Esophagus mucosa (tissue), 1 donor: ENCODE data around the gene DPP6. TPM values are rescaled to one million over a fixed set of nuclear protein-coding genes. Genes with fewer than 3 reads are reported as not detected.
"Not testable (repeated sequence)": the region's sequence is repeated elsewhere in the genome, so short reads cannot be mapped to it uniquely, and the experiment has no call there.

Source experiments
- ATAC-seq: fragments of 200-7000 bp; cut with Tn5 transposase; one replicate; pipeline ENCODE4 v1.9.1; 2020
- total RNA-seq: library from RNA; stranded (reverse); gene quantifications from one replicate; pipeline ENCODE4 v1.2.4, GENCODE V29; 2023
- donor health status: DM: yes; HTN: yes; CAD: no.

Gene DPP6
- total RNA-seq, 1 donor from 2014 or later, result 0.12 TPM

GRCh38 chr7:154148791-154149516, 96.8 kb downstream of the DPP6 start:
- not testable (repeated sequence) for ATAC-seq

- not testable (repeated sequence) for ATAC-seq
Observed at GRCh38 chr7:154150656-154151055, 98.5 kb downstream of the DPP6 start.

- not testable (repeated sequence) for ATAC-seq
Observed at GRCh38 chr7:154151306-154151705, 99.1 kb downstream of the DPP6 start.

DNA sequence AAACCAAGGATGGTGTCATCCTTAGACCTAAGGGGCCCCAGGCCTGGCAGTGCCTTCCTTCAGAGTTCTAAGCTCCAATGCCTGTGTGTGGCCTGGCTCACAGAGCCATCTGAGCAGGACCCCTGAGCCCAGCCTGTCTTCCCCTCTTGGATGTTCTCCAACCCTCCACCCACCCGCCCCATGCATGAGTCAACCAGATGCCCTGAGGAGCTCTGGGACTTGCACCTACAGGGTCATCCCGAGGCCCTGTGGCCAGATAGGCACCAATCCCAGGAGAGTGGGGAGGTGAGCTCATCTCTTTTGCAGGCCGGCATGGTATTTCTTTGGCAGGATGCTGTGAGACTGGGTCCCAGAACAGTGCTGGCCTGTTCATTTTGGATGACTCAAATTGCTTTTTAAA, 103.7 kb downstream of the DPP6 start:
- peak; percentile 39 for ATAC-seq

DNA sequence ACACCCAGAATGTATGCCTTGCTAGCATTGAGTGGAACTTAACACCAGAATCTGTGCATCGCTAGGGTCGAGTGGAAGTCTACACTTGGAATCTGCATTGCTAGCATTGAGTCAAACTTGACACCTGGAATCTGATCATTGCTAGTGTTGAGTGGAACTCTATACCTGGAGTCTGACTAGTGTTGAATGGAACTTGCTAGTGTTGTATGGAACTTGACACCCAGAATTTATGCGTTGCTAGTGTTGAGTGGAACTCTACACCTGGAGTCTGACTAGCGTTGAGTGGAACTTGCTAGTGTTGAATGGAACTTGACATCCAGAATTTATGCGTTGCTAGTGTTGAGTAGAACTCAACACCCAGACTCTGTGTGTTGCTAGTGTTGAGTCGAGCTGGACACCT, 110.7 kb downstream of the DPP6 start:
- not testable (repeated sequence) for ATAC-seq

- not testable (repeated sequence) for ATAC-seq
Observed at GRCh38 chr7:154163642-154164041, 111.4 kb downstream of the DPP6 start.

DNA sequence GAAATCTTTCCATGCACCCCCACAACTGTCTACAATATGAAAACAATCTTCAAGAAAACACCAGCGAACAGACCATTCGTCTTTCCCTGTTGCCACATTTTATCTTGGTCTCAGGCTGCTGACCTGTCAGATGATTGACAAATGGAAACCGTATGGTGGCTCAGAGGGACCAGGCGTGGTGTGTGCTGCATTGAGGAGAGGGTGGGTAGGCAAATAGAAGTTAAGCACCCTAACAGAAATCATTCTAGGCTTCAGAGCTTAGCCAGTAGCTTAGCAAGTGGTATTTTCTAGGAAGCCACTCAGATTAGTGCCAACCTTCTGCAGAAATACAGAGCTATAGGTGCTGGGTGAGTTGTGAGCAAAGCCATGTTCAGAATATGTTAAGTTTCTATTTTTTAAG, 114.9 kb downstream of the DPP6 start:
- ATAC-seq, result no peak

DNA sequence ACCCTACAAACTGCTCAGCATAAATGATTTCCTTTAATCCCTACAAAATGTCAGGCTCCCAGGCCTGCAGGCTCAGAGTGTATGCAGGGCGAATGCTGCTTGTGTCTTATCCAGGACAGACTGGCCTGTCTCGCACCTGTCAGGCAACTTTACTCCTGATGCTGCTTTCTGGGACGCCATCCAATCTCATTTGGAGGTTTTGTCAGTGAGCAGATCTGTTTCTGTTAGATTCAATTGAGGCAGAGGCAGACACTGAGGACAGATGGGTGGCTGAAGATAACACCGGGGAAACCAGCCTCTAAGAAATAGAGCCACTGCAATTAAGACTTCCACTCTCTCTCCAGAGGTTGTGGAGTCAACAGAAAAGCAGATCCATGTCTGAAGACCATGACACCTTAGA, 115.6 kb downstream of the DPP6 start:
- ATAC-seq, result no peak

DNA sequence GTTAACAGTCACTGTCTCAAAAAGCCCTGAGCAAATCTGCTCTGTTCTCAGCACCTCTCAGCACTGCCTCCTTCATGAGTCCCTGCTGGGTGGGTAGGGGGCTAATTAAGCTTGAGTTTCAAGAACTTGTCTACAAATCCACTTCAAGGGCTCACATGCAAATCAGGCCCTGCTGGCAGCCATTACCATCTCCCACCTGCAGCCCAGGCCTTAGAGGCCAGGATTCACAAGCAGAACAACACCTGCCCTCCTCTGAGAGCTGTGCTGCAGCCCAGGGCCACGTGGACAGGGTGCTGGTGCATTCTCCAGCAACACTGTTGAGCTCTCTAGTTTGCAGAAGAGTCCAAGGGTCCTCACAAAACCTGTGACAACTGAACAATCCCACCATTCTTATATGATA, 119.2 kb downstream of the DPP6 start:
- no peak for ATAC-seq

DNA sequence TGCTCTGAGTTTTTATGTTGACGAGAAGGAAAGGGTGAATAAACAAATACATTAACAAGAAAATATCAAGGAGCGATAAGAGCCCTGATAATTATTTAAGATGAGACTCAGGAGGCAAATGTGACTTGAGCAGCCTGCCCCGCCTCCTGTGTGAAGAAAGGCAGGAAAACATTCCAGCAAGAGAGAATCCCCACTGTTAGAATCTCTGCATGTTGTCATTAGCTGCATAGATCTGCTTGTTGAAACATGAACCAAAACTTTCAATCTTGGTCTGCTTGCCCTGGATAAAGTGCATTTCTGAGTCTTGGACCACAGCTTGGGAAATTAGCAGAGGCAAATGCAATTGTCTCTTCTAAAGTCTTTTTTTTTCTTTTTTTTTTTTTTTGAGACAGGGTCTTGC, 120.0 kb downstream of the DPP6 start:
- ATAC-seq, result no peak

DNA sequence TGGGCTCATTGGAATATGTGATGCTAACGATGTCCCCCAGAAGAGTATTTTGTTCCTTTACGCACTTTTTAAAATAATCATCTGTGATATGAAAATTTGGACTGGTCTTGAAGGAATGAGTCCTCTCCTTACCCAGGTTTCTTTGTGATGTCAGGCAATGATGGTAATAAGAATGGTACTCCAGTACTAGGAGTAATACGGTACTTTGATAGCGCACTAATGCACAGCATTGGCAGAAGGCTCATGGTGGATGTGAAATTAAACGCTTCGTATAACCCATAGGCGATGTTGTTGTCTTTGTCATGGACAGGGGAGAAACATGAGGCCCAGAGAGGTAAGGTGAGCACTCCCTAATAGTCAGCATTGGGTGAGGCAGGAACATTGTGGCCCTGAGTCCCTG, 125.4 kb downstream of the DPP6 start:
- ATAC-seq, result no peak

DNA sequence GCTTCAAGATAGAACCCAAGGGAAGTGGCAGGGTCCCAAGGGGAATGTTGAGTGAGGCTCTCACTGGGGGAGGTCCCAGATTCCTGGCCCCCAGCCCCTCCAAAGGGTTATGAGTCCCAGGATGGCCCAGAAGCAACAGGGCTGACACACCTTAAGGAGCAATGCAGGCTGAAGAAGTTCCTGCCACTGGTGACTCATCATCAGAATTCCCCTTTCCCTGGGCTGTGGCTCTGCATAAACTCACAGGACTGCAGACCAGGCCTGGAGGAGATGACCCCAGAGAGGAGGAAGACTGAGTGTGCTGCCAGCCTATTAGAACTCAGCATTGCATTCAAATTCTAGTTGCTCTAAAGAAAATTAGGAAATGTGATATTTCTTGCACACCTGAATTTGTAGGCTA, 126.7 kb downstream of the DPP6 start:
- no peak for ATAC-seq

DNA sequence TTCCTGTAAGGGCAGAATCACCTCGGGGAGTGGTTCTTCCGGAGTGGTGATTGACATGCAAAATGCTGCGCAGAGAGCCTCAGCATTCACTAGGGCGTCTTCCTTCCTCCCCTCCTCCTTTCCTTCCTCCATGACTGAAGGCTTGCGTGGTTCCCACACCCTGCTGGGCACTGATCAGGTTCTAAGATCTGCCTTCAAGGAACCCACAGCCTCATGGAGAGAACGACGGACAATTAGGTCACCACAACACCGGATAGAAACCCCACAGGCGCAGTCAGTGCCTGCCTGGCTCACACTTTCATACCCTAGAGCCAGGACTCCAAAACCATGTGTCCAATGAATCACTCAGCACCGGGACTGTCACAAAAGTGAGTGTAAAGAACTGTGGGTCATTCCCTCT, 131.3 kb downstream of the DPP6 start:
- no peak for ATAC-seq

- ATAC-seq, result no peak
Observed at GRCh38 chr7:154183946-154184345, 131.7 kb downstream of the DPP6 start.

- no peak for ATAC-seq
Observed at GRCh38 chr7:154186811-154187210, 134.6 kb downstream of the DPP6 start.

GRCh38 chr7:154188330-154188729, 136.1 kb downstream of the DPP6 start:
- no peak for ATAC-seq

DNA sequence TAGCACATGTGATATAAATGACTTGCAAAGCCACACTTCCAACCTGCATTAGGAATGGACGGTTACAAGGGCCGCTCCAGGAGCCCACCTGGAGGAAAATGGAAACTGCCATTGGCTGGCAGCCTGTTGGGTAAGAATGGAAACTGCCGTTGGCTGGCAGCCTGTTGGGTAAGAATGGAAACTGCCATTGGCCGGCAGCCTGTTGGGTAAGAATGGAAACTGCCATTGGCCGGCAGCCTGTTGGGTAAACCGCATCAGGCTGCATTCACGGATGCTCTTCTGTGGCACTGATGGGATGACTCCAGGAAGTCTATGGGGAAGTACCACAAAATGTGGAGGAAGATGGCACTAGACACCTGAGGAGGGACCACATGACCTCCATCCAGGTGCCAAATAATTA, 143.1 kb downstream of the DPP6 start:
- ATAC-seq, result no peak

DNA sequence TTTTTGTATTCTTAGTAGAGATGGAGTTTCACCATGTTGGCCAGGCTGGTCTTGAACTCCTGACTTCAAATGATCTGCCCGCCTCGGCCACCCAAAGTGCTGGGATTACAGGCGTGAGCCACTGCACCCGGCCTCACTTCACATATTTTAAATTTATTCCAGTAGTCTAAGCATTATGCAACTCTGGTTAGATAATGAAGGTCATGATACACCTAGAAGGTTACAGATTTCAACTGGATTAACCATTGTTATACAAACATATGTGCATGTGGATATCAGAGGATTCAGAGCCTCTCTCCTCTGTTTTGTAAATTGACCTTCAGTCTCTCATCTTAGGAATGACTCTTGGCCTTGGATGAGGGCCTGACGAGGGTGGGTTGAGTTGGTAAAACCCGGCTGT, 146.3 kb downstream of the DPP6 start:
- no peak for ATAC-seq

GRCh38 chr7:154200241-154200640, 148.0 kb downstream of the DPP6 start:
- ATAC-seq, result no peak

GRCh38 chr7:154202002-154202401, 149.8 kb downstream of the DPP6 start:
- ATAC-seq, result no peak

DNA sequence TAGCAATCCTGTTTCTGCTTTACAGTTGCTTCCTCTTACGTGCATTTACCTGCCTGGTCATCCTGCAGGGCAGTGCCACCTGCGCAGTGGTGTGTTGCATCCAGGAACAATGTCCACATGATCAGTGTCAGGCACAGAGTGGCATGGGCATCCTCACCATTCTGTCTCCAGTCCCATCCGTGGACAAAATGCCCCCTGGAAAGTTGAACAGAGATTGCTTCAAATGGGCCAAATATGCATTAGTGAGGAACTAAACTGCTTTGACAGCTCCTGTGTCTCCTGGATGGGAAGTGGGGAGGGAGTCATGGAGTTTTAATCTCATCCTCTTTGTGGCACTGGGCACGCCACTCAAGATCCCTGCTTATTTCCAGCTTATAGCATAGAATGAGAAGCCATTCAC, 151.8 kb downstream of the DPP6 start:
- no peak for ATAC-seq

GRCh38 chr7:154212861-154213260, 160.7 kb downstream of the DPP6 start:
- no peak for ATAC-seq

GRCh38 chr7:154217688-154218340, 165.6 kb downstream of the DPP6 start:
- ATAC-seq, result no peak

DNA sequence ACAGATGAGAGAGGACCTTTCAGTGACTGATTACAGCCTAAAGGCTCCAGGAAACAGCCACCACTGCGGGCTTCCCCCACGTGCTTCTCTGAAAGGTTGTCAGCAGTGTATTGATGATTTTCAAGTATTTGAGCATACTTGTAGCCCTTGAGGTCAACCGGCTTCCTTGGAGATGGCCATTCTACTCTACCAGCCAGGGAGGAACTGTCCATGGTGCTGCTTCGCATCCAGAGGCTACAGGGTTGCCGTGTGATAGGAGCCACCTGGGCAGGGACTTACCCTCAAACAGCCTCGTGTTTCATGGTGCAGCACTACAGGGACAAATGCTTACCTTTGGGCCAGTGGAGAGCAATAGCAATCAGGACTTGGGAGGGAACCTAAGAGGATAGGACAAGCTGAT, 179.5 kb downstream of the DPP6 start:
- no peak for ATAC-seq

- no peak for ATAC-seq
Observed at GRCh38 chr7:154232700-154233099, 180.5 kb downstream of the DPP6 start.
